Type B pancreatic cell (in vitro differentiated cells): ENCODE data around the gene GPR35. TPM values are rescaled to one million over a fixed set of nuclear protein-coding genes. Genes with fewer than 3 reads are reported as not detected.

ENCODE experiments used
- DNase-seq: peaks from one replicate; pipeline ENCODE4 v3.0.0; 2021; ENCODE audit warnings: mixed read lengths; ENCODE audit not compliant: unreplicated experiment; ENCODE audit errors: extremely low spot score
- H3K27ac Mint-ChIP-seq: 2 replicates; pipeline ENCODE4 v1.8.0; 2021; ENCODE audit warnings: mild to moderate bottlenecking, mixed read lengths
- H3K27me3 Mint-ChIP-seq: 2 replicates; pipeline ENCODE4 v1.8.0; 2021; ENCODE audit warnings: mixed read lengths
- H3K36me3 Mint-ChIP-seq: 2 replicates; pipeline ENCODE4 v1.8.0; 2021; ENCODE audit warnings: mixed read lengths
- H3K4me1 Mint-ChIP-seq: one replicate; pipeline ENCODE4 v1.8.0; 2021; ENCODE audit warnings: mixed read lengths; ENCODE audit not compliant: unreplicated experiment
- H3K4me3 Mint-ChIP-seq: 2 replicates; pipeline ENCODE4 v1.8.0; 2021; ENCODE audit warnings: mild to moderate bottlenecking, mixed read lengths
- H3K9me3 Mint-ChIP-seq: 2 replicates; pipeline ENCODE4 v1.8.0; 2021; ENCODE audit warnings: mixed read lengths
- CTCF ChIP-seq: fragments of 200-600 bp; sonication (generic); conservative IDR thresholded peaks from 2 replicates; pipeline ENCODE4 v1.5.0; 2021; ENCODE audit warnings: antibody characterized with exemption, mild to moderate bottlenecking
- total RNA-seq: library from RNA; stranded (reverse); gene quantifications from 2 replicates; pipeline ENCODE4 v1.2.1, GENCODE V29; 2021; ENCODE audit warnings: low replicate concordance

The GPR35 gene
- total RNA-seq, 1 donor from 2014 or later = 3.6 TPM

- no peak for DNase-seq
- no peak overlapping the region for H3K27ac Mint-ChIP-seq
- peaks cover 45% of the 10 kb centered on the region for H3K27me3 Mint-ChIP-seq
- no peaks in the 10 kb centered on the region for H3K36me3 Mint-ChIP-seq
- no peaks in the 10 kb centered on the region for H3K9me3 Mint-ChIP-seq
- peaks cover 11% of the 10 kb centered on the region for H3K4me1 Mint-ChIP-seq
- no peak for TF ChIP-seq CTCF
- H3K4me3 Mint-ChIP-seq = no peak overlapping the region
These were observed 20.5 kb downstream of the GPR35 start for GRCh38 chr2:240645801-240646175.

- DNase-seq = no peak
- Mint-ChIP-seq H3K4me1 (peaks cover 11% of the 10 kb centered on the region), H3K27me3 (peaks cover 47% of the 10 kb centered on the region), H3K9me3 (no peaks in the 10 kb centered on the region), H3K4me3 (no peak overlapping the region), H3K27ac (no peak overlapping the region), H3K36me3 (no peaks in the 10 kb centered on the region)
- no peak for TF ChIP-seq CTCF
These were observed 21.1 kb downstream of the GPR35 start for GRCh38 chr2:240646176-240646899.

- H3K9me3 Mint-ChIP-seq = no peaks in the 10 kb centered on the region
- no peak for DNase-seq
- no peak overlapping the region for H3K27ac Mint-ChIP-seq
- TF ChIP-seq CTCF = no peak
- H3K27me3 Mint-ChIP-seq = peaks cover 53% of the 10 kb centered on the region
- no peak overlapping the region for H3K4me3 Mint-ChIP-seq
- H3K36me3 Mint-ChIP-seq = no peaks in the 10 kb centered on the region
- peaks cover 11% of the 10 kb centered on the region for H3K4me1 Mint-ChIP-seq
These were observed 21.7 kb downstream of the GPR35 start for GRCh38 chr2:240646900-240647502.

GRCh38 chr2:240647503-240648154, 22.3 kb downstream of the GPR35 start:
- Mint-ChIP-seq H3K4me3 (no peak overlapping the region), H3K36me3 (no peaks in the 10 kb centered on the region), H3K27ac (no peak overlapping the region), H3K4me1 (peaks cover 11% of the 10 kb centered on the region), H3K9me3 (no peaks in the 10 kb centered on the region), H3K27me3 (peaks cover 57% of the 10 kb centered on the region)
- no peak for DNase-seq
- TF ChIP-seq CTCF = no peak

- H3K27ac Mint-ChIP-seq = no peak overlapping the region
- H3K27me3 Mint-ChIP-seq = peaks cover 60% of the 10 kb centered on the region
- no peaks in the 10 kb centered on the region for H3K9me3 Mint-ChIP-seq
- TF ChIP-seq CTCF = no peak
- DNase-seq = no peak
- no peaks in the 10 kb centered on the region for H3K36me3 Mint-ChIP-seq
- no peak overlapping the region for H3K4me3 Mint-ChIP-seq
- H3K4me1 Mint-ChIP-seq = peaks cover 11% of the 10 kb centered on the region
These were observed 22.9 kb downstream of the GPR35 start for GRCh38 chr2:240648155-240648649.
